ENCODE data around the gene KCNMB4. TPM values are rescaled to one million over a fixed set of nuclear protein-coding genes. Genes with fewer than 3 reads are reported as not detected.

The KCNMB4 gene
- total RNA-seq, 2 experiments from 2014 or later = 0.34 to 0.60 TPM

Other genes with a start within 250 kb of the KCNMB4 start
- 10 to 100 TPM; 76.2 to 78.2 TPM for gene CNOT2, start 122.9 kb upstream of the KCNMB4 start, total RNA-seq

Data from activated CD8-positive, alpha-beta T cell treated with anti-CD3 and anti-CD28 coated beads, Interleukin-2, amount 10 ng/mL, durations not matched to agents 7 days and 5 days (primary cell).